ENCODE results near the gene PDAP1. TPM values are rescaled to one million over a fixed set of nuclear protein-coding genes. Genes with fewer than 3 reads are reported as not detected.
A peak's percentile ranks its signal among the peaks of the same experiment; 100 is the strongest.
"Not testable (repeated sequence)": the region's sequence is repeated elsewhere in the genome, so short reads cannot be mapped to it uniquely, and the experiment has no call there.

Gene PDAP1
- total RNA-seq, 2 donors from 2014 or later, result 65.0 to 87.5 TPM

- DNase-seq (ENCODE audit: low spot score) (no peak), ATAC-seq (ENCODE audit: insufficient number of reproducible peaks, low FRiP score, low read depth) (no peak)
- no peak overlapping the region for H3K27ac ChIP-seq
- H3K4me3 ChIP-seq, result no peak overlapping the region
- peaks cover 74% of the 10 kb centered on the region for H3K36me3 ChIP-seq
- H3K9me3 ChIP-seq, result no peaks in the 10 kb centered on the region
- H3K4me1 ChIP-seq (ENCODE audit: control insufficient read depth in 1 of 2, low read depth in 2 of 2), result no peaks in the 10 kb centered on the region
- no peaks in the 10 kb centered on the region for H3K27me3 ChIP-seq (replicated peaks; ENCODE audit: insufficient read depth)
- TF ChIP-seq CTCF (IDR thresholded peaks at IDR 0.05), result no peak
Measured at GRCh38 chr7:99419323-99420021, 11.1 kb upstream of the PDAP1 start.

GRCh38 chr7:99418260-99418659, 9.9 kb upstream of the PDAP1 start:
- Histone ChIP-seq H3K27ac (no peak overlapping the region), H3K4me1 (ENCODE audit: control insufficient read depth in 1 of 2, low read depth in 2 of 2) (no peaks in the 10 kb centered on the region), H3K36me3 (peaks cover 71% of the 10 kb centered on the region), H3K4me3 (no peak overlapping the region), H3K9me3 (no peaks in the 10 kb centered on the region), H3K27me3 (replicated peaks; ENCODE audit: insufficient read depth) (no peaks in the 10 kb centered on the region)
- DNase-seq (ENCODE audit: low spot score) (no peak), ATAC-seq (ENCODE audit: insufficient number of reproducible peaks, low FRiP score, low read depth) (no peak)
- no peak for TF ChIP-seq CTCF (IDR thresholded peaks at IDR 0.05)

GRCh38 chr7:99415513-99416127, 7.2 kb upstream of the PDAP1 start:
- peak; percentile 67 for TF ChIP-seq CTCF (IDR thresholded peaks at IDR 0.05)
- not testable (repeated sequence) for H3K27me3 ChIP-seq (replicated peaks; ENCODE audit: insufficient read depth); H3K4me3 ChIP-seq; H3K4me1 ChIP-seq (ENCODE audit: control insufficient read depth in 1 of 2, low read depth in 2 of 2); DNase-seq (ENCODE audit: low spot score); ATAC-seq (ENCODE audit: insufficient number of reproducible peaks, low FRiP score, low read depth); H3K9me3 ChIP-seq
- H3K36me3 ChIP-seq, result peaks cover 85% of the 10 kb centered on the region
- H3K27ac ChIP-seq, result peak overlapping the region in 1 of 2 donors; percentile 15

- H3K36me3 ChIP-seq, result peaks cover 37% of the 10 kb centered on the region
- peaks cover 24 to 32% of the 10 kb centered on the region in 2 donors for H3K4me1 ChIP-seq (ENCODE audit: control insufficient read depth in 1 of 2, low read depth in 2 of 2)
- no peak for DNase-seq (ENCODE audit: low spot score)
- no peaks in the 10 kb centered on the region for H3K9me3 ChIP-seq
- H3K4me3 ChIP-seq, result no peak overlapping the region
- H3K27me3 ChIP-seq (replicated peaks; ENCODE audit: insufficient read depth), result no peaks in the 10 kb centered on the region
- TF ChIP-seq CTCF (IDR thresholded peaks at IDR 0.05), result no peak
- no peak overlapping the region for H3K27ac ChIP-seq
- no peak for ATAC-seq (ENCODE audit: insufficient number of reproducible peaks, low FRiP score, low read depth)
Measured at GRCh38 chr7:99410635-99411034, 2.2 kb upstream of the PDAP1 start.

GRCh38 chr7:99409806-99410205, 1.4 kb upstream of the PDAP1 start:
- Histone ChIP-seq H3K9me3 (no peaks in the 10 kb centered on the region), H3K27ac (peak overlapping the region in 1 of 2 donors; percentile 96), H3K4me3 (peak overlapping the region; percentile 96), H3K4me1 (ENCODE audit: control insufficient read depth in 1 of 2, low read depth in 2 of 2) (peaks cover 24 to 32% of the 10 kb centered on the region in 2 donors), H3K27me3 (replicated peaks; ENCODE audit: insufficient read depth) (no peaks in the 10 kb centered on the region), H3K36me3 (peaks cover 29% of the 10 kb centered on the region)
- ATAC-seq (ENCODE audit: insufficient number of reproducible peaks, low FRiP score, low read depth), result no peak
- no peak for TF ChIP-seq CTCF (IDR thresholded peaks at IDR 0.05)
- DNase-seq (ENCODE audit: low spot score), result no peak
